NCI-H128 (cell line): Measurements from ENCODE around the gene TMEM72.
A peak's percentile ranks its signal among the peaks of the same experiment; 100 is the strongest.

Source experiments
- DNase-seq: peaks from one replicate; lab custom pipeline; 2025; ENCODE audit not compliant: unreplicated experiment; lab: John Stamatoyannopoulos, UW

Gene TMEM72

GRCh38 chr10:44977287-44978212 lies 66.4 kb downstream of the TMEM72 start:
- no peak for DNase-seq

- DNase-seq, result no peak
Measured at GRCh38 chr10:44978213-44978569, 67.1 kb downstream of the TMEM72 start.

GRCh38 chr10:44978570-44979280 lies 67.6 kb downstream of the TMEM72 start, which contains the start of gene DEPP1:
TSS of gene DEPP1 (minus strand) at chr10:44978809. CDS start at chr10:44978030, 779 bp downstream.
- DNase-seq, result peak; percentile 60

- no peak for DNase-seq
Measured at GRCh38 chr10:44979281-44980191, 68.4 kb downstream of the TMEM72 start.

GRCh38 chr10:44980309-44981171 lies 69.4 kb downstream of the TMEM72 start:
- DNase-seq, result no peak

- DNase-seq, result no peak
Measured at GRCh38 chr10:44981172-44982113, 70.3 kb downstream of the TMEM72 start.

- DNase-seq, result no peak
Measured at GRCh38 chr10:44982114-44982460, 71.0 kb downstream of the TMEM72 start.

- DNase-seq, result no peak
Measured at GRCh38 chr10:44982496-44982895, 71.4 kb downstream of the TMEM72 start.

GRCh38 chr10:44983066-44983894 lies 72.1 kb downstream of the TMEM72 start:
- no peak for DNase-seq

- DNase-seq, result no peak
Measured at GRCh38 chr10:44983895-44984278, 72.8 kb downstream of the TMEM72 start.

- DNase-seq, result no peak
Measured at GRCh38 chr10:44984671-44985101, 73.5 kb downstream of the TMEM72 start.

GRCh38 chr10:44985175-44985681 lies 74.1 kb downstream of the TMEM72 start:
- DNase-seq, result no peak

GRCh38 chr10:44986179-44986578 lies 75.0 kb downstream of the TMEM72 start:
- no peak for DNase-seq
